Right lobe of liver (tissue), 4 donors: ENCODE results near the gene EXOSC6.
"Not testable (repeated sequence)": the region's sequence is repeated elsewhere in the genome, so short reads cannot be mapped to it uniquely, and the experiment has no call there.

Source experiments
- CTCF ChIP-seq, 4 donors: fragments of 200-600 bp in 3 of 4; fragments of 450-650 bp in 1 of 4; IDR thresholded peaks; one replicate each; pipeline versions ENCODE4 v1.5.1 to v1.8.0; 2016 to 2022; ENCODE audit warnings: antibody characterized with exemption in 4 of 4, mild to moderate bottlenecking in 2 of 4
- POLR2A ChIP-seq: fragments of 450-650 bp; IDR thresholded peaks from one replicate; pipeline ENCODE4 v1.6.1; 2017; ENCODE audit warnings: antibody characterized with exemption, mild to moderate bottlenecking
- donor health status: DM: no; HTN: no; CAD: no.
- donor health status: DM: no; HTN: no; CAD: no.
- donor health status: DM: no; HTN: yes; CAD: no.

GRCh38 chr16:70292148-70292547 is 40.4 kb upstream of the EXOSC6 start:
- TF ChIP-seq CTCF (IDR thresholded peaks at IDR 0.05); POLR2A: not testable (repeated sequence)
